WERI-Rb-1 (cell line): ENCODE data around the gene MYO1B.
"Not testable (repeated sequence)": the region's sequence is repeated elsewhere in the genome, so short reads cannot be mapped to it uniquely, and the experiment has no call there.

Source experiments
- DNase-seq: peaks from one replicate; pipeline ENCODE4 v3.0.0-alpha.2; 2020
- H3K27ac ChIP-seq: fragments of 250-450 bp; sonication (Bioruptor Pico); 2 replicates; pipeline ENCODE4 v1.5.1; 2020; ENCODE audit warnings: mild to moderate bottlenecking, moderate library complexity
- H3K27me3 ChIP-seq: fragments of 250-450 bp; sonication (Bioruptor Pico); 2 replicates; pipeline ENCODE4 v1.5.1; 2021; ENCODE audit warnings: mild to moderate bottlenecking, low read depth, moderate library complexity; ENCODE audit not compliant: insufficient read depth, severe bottlenecking
- H3K36me3 ChIP-seq: fragments of 250-450 bp; sonication (Bioruptor Pico); 2 replicates; pipeline ENCODE4 v1.5.1; 2020; ENCODE audit warnings: mild to moderate bottlenecking, moderate library complexity
- H3K4me3 ChIP-seq: 2 replicates; pipeline ENCODE4 v1.5.1; 2011; ENCODE audit warnings: low read depth, mild to moderate bottlenecking, control low read depth, low read length
- H3K9me3 ChIP-seq: fragments of 250-450 bp; sonication (Bioruptor Pico); 2 replicates; pipeline ENCODE4 v1.5.1; 2021; ENCODE audit warnings: mild to moderate bottlenecking, moderate library complexity; ENCODE audit not compliant: severe bottlenecking
- TF ChIP-seq, protein P1 (sequence below): IDR thresholded peaks from 2 replicates; pipeline ENCODE4 v1.5.1; 2011; ENCODE audit warnings: low read depth, mild to moderate bottlenecking, control low read depth, inconsistent platforms, low read length

The MYO1B gene

GRCh38 chr2:191453761-191454160 is 208.6 kb downstream of the MYO1B start:
- DNase-seq = no peak
- H3K27ac ChIP-seq = no peak overlapping the region
- H3K9me3 ChIP-seq = no peaks in the 10 kb centered on the region
- TF ChIP-seq, protein P1, sequence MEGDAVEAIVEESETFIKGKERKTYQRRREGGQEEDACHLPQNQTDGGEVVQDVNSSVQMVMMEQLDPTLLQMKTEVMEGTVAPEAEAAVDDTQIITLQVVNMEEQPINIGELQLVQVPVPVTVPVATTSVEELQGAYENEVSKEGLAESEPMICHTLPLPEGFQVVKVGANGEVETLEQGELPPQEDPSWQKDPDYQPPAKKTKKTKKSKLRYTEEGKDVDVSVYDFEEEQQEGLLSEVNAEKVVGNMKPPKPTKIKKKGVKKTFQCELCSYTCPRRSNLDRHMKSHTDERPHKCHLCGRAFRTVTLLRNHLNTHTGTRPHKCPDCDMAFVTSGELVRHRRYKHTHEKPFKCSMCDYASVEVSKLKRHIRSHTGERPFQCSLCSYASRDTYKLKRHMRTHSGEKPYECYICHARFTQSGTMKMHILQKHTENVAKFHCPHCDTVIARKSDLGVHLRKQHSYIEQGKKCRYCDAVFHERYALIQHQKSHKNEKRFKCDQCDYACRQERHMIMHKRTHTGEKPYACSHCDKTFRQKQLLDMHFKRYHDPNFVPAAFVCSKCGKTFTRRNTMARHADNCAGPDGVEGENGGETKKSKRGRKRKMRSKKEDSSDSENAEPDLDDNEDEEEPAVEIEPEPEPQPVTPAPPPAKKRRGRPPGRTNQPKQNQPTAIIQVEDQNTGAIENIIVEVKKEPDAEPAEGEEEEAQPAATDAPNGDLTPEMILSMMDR = no peak
- no peak overlapping the region for H3K4me3 ChIP-seq
- H3K36me3 ChIP-seq = no peaks in the 10 kb centered on the region
- no peaks in the 10 kb centered on the region for H3K27me3 ChIP-seq

DNA sequence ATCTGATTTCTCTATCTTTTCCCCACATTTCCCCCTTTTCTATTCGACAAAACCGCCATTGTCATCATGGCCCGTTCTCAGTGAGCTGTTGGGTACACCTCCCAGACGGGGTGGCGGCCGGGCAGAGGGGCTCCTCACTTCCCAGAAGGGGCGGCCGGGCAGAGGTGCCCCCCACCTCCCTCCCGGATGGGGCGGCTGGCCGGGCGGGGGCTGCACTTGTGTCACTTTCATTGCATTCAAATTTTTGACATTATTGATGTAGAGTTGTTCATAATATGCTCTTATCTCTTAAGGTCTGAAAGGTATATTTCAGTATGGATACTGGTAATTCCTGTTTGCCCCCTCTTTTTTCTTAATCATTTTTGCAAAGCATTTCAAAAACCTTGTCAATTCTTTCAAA is 211.3 kb downstream of the MYO1B start:
- H3K4me3 ChIP-seq, DNase-seq: not testable (repeated sequence)

GRCh38 chr2:191459158-191459557 is 214.0 kb downstream of the MYO1B start:
- no peaks in the 10 kb centered on the region for H3K9me3 ChIP-seq
- no peaks in the 10 kb centered on the region for H3K36me3 ChIP-seq
- TF ChIP-seq, protein P1 = no peak
- H3K27ac ChIP-seq = no peak overlapping the region
- H3K4me3 ChIP-seq = no peak overlapping the region
- DNase-seq = no peak
- no peaks in the 10 kb centered on the region for H3K27me3 ChIP-seq

More for the DNA sequence above, 211.3 kb downstream of the MYO1B start:
- H3K36me3 ChIP-seq, H3K27me3 ChIP-seq, H3K9me3 ChIP-seq, H3K27ac ChIP-seq: not testable (repeated sequence)

DNA sequence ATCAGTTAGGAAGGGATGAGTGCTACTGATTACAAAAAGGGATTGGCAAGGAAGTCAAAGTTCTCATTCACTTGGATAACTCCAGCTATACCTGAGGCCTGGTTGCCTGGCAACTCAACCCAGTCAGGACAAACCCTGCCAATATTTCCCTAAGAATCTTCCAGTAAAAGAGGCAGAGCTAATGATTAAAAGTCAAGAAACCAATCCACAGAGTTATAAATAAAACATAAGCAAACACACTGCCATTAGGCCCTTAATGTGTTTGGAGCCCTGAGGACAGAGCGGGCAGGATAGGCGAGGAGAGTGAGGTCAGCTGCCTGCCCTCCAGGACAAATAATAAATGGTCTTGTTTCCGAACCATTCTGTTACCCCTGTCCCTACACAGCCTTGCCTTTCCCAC is 217.2 kb downstream of the MYO1B start:
- Histone ChIP-seq H3K9me3 (no peaks in the 10 kb centered on the region), H3K4me3 (no peak overlapping the region), H3K27me3 (no peaks in the 10 kb centered on the region), H3K36me3 (no peaks in the 10 kb centered on the region), H3K27ac (no peak overlapping the region)
- no peak for DNase-seq
- TF ChIP-seq, protein P1 = no peak

GRCh38 chr2:191463790-191464189 is 218.6 kb downstream of the MYO1B start:
- TF ChIP-seq, protein P1 = no peak
- DNase-seq = no peak
- no peaks in the 10 kb centered on the region for H3K27me3 ChIP-seq
- no peak overlapping the region for H3K27ac ChIP-seq
- no peaks in the 10 kb centered on the region for H3K36me3 ChIP-seq
- no peak overlapping the region for H3K4me3 ChIP-seq
- H3K9me3 ChIP-seq = no peaks in the 10 kb centered on the region

- TF ChIP-seq, protein P1 = no peak
- Histone ChIP-seq H3K9me3 (no peaks in the 10 kb centered on the region), H3K27me3 (no peaks in the 10 kb centered on the region), H3K4me3 (no peak overlapping the region), H3K27ac (no peak overlapping the region), H3K36me3 (no peaks in the 10 kb centered on the region)
- DNase-seq = no peak
These were observed 220.7 kb downstream of the MYO1B start for GRCh38 chr2:191465766-191466420.
